ENCODE measurements around the gene GALNS. TPM values are rescaled to one million over a fixed set of nuclear protein-coding genes. Genes with fewer than 3 reads are reported as not detected.

Gene GALNS
- total RNA-seq, 2 experiments from 2014 or later: 18.4 to 19.7 TPM

DNA sequence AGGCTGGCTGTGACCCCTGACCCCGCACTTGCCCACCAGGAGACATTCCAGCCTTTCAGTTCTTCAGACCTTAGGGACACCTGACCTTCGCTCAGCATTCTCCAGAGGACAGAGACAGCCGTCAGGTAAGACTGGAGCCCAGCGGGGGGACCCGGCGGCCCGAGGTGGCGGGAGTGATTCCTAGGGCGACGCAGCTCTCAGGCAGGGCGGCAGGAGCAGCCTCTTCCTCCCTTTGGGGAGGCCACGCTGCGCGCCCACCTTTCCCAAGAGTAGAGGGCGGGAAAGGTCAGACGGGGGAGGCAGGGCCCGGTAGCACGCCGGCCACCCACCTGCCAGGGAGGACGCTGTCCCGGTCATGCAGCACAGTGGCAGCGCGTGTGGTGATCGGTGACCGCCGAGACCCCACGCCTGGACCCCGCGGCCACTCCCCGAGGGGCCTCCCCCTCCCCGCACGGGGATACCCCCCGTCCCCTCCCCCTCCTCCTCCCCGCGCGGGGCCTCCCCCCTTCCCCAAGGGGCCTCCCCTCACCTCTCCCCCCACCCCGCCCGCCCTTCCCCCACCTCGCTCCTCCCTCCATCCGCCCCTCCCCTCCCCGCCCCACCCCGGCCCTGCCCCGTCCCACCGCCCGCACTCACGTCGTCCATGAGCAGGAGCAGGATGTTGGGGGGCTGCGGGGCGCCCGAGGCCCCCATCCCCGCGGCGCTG lies 472 bp downstream of the GALNS start:
- DNase-seq (peak in 3 of 14 experiments; percentile 9 to 19 (median 12)), ATAC-seq (ENCODE audit: poor library complexity) (peak; percentile 45)
- intact Hi-C loops (cut with DNase I, micrococcal nuclease): loop anchor here (2.0 to 5.0 kb wide), 10 partner anchors 111 to 801 kb away; partner anchors contain the start of genes ZNF778 (in 2 of the 2), CHMP1A (in 1 of the 2), SPATA33 (in 1 of the 2) and ZFPM1 (in 1 of the 2)
- no peak for TF ChIP-seq CTCF (IDR thresholded peaks at IDR 0.05)
- Mint-ChIP-seq H3K27me3 (peaks cover 3% of the 10 kb centered on the region), H3K4me1 (ENCODE audit: low read depth) (peaks cover 27% of the 10 kb centered on the region), H3K9me3 (no peaks in the 10 kb centered on the region), H3K4me3 (peak overlapping the region; percentile 80), H3K36me3 (ENCODE audit: low read depth) (peaks cover 37% of the 10 kb centered on the region), H3K27ac (peak overlapping the region; percentile 42)
- CTCF ChIA-PET: interaction anchor here (1.6 to 2.6 kb wide), 4 partner anchors 44 to 286 kb away, joined by 5 to 19 read pairs (median 10); partner anchors contain the start of genes APRT and ZC3H18
- Histone ChIP-seq H3K4me1 (ENCODE audit: insufficient read depth, low read length) (peaks cover 47% of the 10 kb centered on the region), H3K27me3 (ENCODE audit: control insufficient read depth in 1 of 2, insufficient read depth in 2 of 2, low read length in 2 of 2) (no peaks in the 10 kb centered on the region), H3K4me3 (ENCODE audit: low read length) (peak overlapping the region; percentile 100), H3K27ac (ENCODE audit: low read depth in 1 of 2, low read length in 2 of 2) (peak overlapping the region in 1 of 2 donors; percentile 69), H3K9me3 (ENCODE audit: control insufficient read depth in 1 of 2, insufficient read depth in 1 of 2, low read length in 2 of 2) (no peaks in the 10 kb centered on the region), H3K36me3 (ENCODE audit: insufficient read depth, low read length) (peaks cover 30% of the 10 kb centered on the region)
- POLR2A ChIA-PET: interaction anchor here (0.7 to 3.9 kb wide), 13 partner anchors 11 to 361 kb away, joined by 3 to 67 read pairs (median 8); partner anchors contain the start of genes ACSF3, APRT, CDH15 and ZNF778

DNA sequence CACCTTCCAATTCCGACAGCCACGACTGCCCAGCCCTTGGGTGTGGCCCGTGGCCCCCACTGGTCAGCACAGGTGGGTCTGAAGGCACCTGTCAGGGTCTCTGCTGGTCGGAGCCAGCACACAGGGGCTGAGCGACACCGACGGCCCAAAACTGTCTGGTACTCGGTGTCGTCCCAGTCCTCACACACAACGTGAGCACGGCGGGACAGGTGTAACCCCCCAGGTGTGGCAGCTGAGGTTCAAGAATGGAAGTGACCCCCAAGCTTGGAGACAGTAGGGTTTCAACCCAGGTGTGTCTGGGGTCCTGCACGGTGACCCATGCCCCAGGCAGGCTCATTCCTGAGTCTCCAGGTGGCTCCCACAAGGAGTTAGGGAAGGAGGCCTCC lies 1.0 kb downstream of the GALNS start:
- Mint-ChIP-seq H3K27me3 (peaks cover 3% of the 10 kb centered on the region), H3K36me3 (ENCODE audit: low read depth) (peaks cover 31% of the 10 kb centered on the region), H3K9me3 (no peaks in the 10 kb centered on the region), H3K4me3 (peak overlapping the region; percentile 80), H3K4me1 (ENCODE audit: low read depth) (peaks cover 27% of the 10 kb centered on the region), H3K27ac (peak overlapping the region; percentile 42)
- H3K36me3 ChIP-seq (ENCODE audit: insufficient read depth, low read length): peaks cover 28% of the 10 kb centered on the region
- ChIA-PET POLR2A (interaction anchor here (0.5 to 3.9 kb wide), 3 partner anchors 25 to 75 kb away, joined by 3 to 67 read pairs (median 4); partner anchors contain the start of gene APRT), CTCF (no interaction called here)
- H3K4me1 ChIP-seq (ENCODE audit: insufficient read depth, low read length): peaks cover 47% of the 10 kb centered on the region
- H3K27me3 ChIP-seq (ENCODE audit: control insufficient read depth in 1 of 2, insufficient read depth in 2 of 2, low read length in 2 of 2): no peaks in the 10 kb centered on the region
- peak overlapping the region; percentile 22 to 26 for H3K27ac ChIP-seq (ENCODE audit: low read depth in 1 of 2, low read length in 2 of 2)
- ATAC-seq (ENCODE audit: poor library complexity): no peak
- no peaks in the 10 kb centered on the region for H3K9me3 ChIP-seq (ENCODE audit: control insufficient read depth in 1 of 2, insufficient read depth in 1 of 2, low read length in 2 of 2)
- peak in 2 of 14 experiments; percentile 20 to 45 for DNase-seq
- H3K4me3 ChIP-seq (ENCODE audit: low read length): peak overlapping the region; percentile 38
- intact Hi-C loops (cut with DNase I, micrococcal nuclease): loop anchor here (2.0 to 5.0 kb wide), 10 partner anchors 111 to 802 kb away; partner anchors contain the start of genes ZNF778 (in 2 of the 2), CHMP1A (in 1 of the 2), SPATA33 (in 1 of the 2) and ZFPM1 (in 1 of the 2)
- TF ChIP-seq CTCF (IDR thresholded peaks at IDR 0.05): no peak

DNA sequence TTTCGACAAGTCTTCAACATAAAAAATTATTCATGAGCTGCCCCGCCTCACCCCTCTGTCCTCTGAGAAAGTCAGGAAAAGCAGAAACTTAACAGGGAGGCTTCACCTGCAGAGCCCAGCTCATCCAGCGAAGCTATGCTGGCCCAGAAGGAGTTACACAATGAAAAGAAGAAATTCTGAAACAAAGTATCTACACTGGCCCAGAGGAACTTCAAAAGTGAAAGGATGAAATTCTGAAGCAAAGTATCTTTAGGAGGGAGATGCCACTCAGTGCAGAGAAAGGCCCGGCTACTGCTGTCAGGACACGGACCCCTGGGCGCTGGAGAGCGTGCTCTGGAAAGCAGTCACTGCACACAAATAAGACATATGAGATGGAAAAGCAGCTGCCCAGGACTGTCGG lies 1.6 kb downstream of the GALNS start:
- Mint-ChIP-seq H3K27me3 (peaks cover 3% of the 10 kb centered on the region), H3K27ac (peak overlapping the region; percentile 42), H3K4me1 (ENCODE audit: low read depth) (peaks cover 27% of the 10 kb centered on the region), H3K4me3 (peak overlapping the region; percentile 77), H3K9me3 (no peaks in the 10 kb centered on the region), H3K36me3 (ENCODE audit: low read depth) (peaks cover 28% of the 10 kb centered on the region)
- Histone ChIP-seq H3K36me3 (ENCODE audit: insufficient read depth, low read length) (peaks cover 25% of the 10 kb centered on the region), H3K4me3 (ENCODE audit: low read length) (no peak overlapping the region), H3K9me3 (ENCODE audit: control insufficient read depth in 1 of 2, insufficient read depth in 1 of 2, low read length in 2 of 2) (no peaks in the 10 kb centered on the region), H3K27ac (ENCODE audit: low read depth in 1 of 2, low read length in 2 of 2) (peak overlapping the region in 1 of 2 donors; percentile 22), H3K4me1 (ENCODE audit: insufficient read depth, low read length) (peaks cover 47% of the 10 kb centered on the region), H3K27me3 (ENCODE audit: control insufficient read depth in 1 of 2, insufficient read depth in 2 of 2, low read length in 2 of 2) (no peaks in the 10 kb centered on the region)
- no peak for TF ChIP-seq CTCF (IDR thresholded peaks at IDR 0.05)
- ATAC-seq (ENCODE audit: poor library complexity) (no peak), DNase-seq (peak in 1 of 14 experiments; percentile 19)
- intact Hi-C loops (cut with DNase I, micrococcal nuclease): loop anchor here in 1 of 2 experiments (5.0 kb wide), 6 partner anchors 118 to 802 kb away; partner anchors contain the start of genes CHMP1A, SPATA33, ZFPM1 and ZNF778
- CTCF ChIA-PET: no interaction called here
- POLR2A ChIA-PET: interaction anchor here (0.5 to 3.9 kb wide), 3 partner anchors 25 to 74 kb away, joined by 3 to 67 read pairs (median 4); partner anchors contain the start of gene APRT
